ENCODE results near the gene PSMB3. TPM values are rescaled to one million over a fixed set of nuclear protein-coding genes. Genes with fewer than 3 reads are reported as not detected.

Gene PSMB3
- total and polyA plus RNA-seq, 9 of the 15 experiments (the other 6 are each of a cell fraction or from before 2014, with no cell fraction given), result 460 to 2,775 (median 574) TPM

DNA sequence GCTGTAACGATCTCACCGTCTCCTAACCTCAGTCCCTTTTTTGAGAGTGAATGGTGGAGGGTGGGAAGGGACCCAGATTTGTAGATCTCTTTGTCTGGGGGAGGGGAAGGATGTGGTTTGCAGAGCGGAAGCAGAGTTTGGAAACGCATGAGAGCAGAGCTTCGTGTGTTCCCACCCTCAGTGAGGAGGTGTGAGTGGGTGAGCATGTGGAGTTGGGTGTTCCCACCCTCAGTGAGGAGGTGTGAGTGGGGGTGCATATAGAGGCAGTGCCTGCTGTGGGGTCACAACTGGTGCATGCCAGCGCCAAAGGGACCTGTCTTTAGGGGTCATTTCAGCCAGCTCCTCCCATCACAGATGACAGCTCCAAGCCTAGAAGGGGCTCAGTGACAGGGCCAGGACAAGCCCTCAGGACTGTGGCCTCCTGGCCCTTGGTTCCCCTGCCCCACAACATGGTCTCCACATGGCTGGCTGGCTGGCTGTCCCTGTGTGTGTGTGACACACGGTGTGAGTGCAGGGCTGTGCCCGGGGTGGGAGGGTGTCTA, 24.2 kb upstream of the PSMB3 start (continued):
- TF ChIP-seq, protein P1, sequence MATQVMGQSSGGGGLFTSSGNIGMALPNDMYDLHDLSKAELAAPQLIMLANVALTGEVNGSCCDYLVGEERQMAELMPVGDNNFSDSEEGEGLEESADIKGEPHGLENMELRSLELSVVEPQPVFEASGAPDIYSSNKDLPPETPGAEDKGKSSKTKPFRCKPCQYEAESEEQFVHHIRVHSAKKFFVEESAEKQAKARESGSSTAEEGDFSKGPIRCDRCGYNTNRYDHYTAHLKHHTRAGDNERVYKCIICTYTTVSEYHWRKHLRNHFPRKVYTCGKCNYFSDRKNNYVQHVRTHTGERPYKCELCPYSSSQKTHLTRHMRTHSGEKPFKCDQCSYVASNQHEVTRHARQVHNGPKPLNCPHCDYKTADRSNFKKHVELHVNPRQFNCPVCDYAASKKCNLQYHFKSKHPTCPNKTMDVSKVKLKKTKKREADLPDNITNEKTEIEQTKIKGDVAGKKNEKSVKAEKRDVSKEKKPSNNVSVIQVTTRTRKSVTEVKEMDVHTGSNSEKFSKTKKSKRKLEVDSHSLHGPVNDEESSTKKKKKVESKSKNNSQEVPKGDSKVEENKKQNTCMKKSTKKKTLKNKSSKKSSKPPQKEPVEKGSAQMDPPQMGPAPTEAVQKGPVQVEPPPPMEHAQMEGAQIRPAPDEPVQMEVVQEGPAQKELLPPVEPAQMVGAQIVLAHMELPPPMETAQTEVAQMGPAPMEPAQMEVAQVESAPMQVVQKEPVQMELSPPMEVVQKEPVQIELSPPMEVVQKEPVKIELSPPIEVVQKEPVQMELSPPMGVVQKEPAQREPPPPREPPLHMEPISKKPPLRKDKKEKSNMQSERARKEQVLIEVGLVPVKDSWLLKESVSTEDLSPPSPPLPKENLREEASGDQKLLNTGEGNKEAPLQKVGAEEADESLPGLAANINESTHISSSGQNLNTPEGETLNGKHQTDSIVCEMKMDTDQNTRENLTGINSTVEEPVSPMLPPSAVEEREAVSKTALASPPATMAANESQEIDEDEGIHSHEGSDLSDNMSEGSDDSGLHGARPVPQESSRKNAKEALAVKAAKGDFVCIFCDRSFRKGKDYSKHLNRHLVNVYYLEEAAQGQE (IDR thresholded peaks at IDR 0.05; ENCODE audit: borderline replicate concordance), result no peak
- TF ChIP-seq, protein P1 (CRISPR knock-in tag; IDR thresholded peaks at IDR 0.05; ENCODE audit: low read depth), result no peak
- TF ChIP-seq, protein P2, sequence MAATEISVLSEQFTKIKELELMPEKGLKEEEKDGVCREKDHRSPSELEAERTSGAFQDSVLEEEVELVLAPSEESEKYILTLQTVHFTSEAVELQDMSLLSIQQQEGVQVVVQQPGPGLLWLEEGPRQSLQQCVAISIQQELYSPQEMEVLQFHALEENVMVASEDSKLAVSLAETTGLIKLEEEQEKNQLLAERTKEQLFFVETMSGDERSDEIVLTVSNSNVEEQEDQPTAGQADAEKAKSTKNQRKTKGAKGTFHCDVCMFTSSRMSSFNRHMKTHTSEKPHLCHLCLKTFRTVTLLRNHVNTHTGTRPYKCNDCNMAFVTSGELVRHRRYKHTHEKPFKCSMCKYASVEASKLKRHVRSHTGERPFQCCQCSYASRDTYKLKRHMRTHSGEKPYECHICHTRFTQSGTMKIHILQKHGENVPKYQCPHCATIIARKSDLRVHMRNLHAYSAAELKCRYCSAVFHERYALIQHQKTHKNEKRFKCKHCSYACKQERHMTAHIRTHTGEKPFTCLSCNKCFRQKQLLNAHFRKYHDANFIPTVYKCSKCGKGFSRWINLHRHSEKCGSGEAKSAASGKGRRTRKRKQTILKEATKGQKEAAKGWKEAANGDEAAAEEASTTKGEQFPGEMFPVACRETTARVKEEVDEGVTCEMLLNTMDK (IDR thresholded peaks at IDR 0.05; ENCODE audit: borderline replicate concordance, insufficient read depth, low read depth, low read length, poor library complexity, severe bottlenecking), result no peak
- TF ChIP-seq FOSL1 (tag; conservative IDR thresholded peaks at IDR 0.05) (no peak), PRDM10 (IDR thresholded peaks at IDR 0.05; ENCODE audit: partially characterized antibody) (no peak), NR2F6 (CRISPR knock-in tag; IDR thresholded peaks at IDR 0.05) (no peak), SMC3 (conservative IDR thresholded peaks at IDR 0.05; ENCODE audit: insufficient read depth, low read depth, low read length) (no peak), TSHZ1 (CRISPR knock-in tag; IDR thresholded peaks at IDR 0.05) (no peak), U2AF1 (optimal IDR thresholded peaks at IDR 0.05; ENCODE audit: low read depth, low read length) (no peak), ATF7 (IDR thresholded peaks at IDR 0.05) (no peak)

Data from K562 (cell line).